Mesendoderm (in vitro differentiated cells): ENCODE results near the gene MCAM.

Experiments
- DNase-seq: peaks from one replicate; pipeline ENCODE4 v3.0.0; 2013
- H2AK5ac ChIP-seq: 2 replicates; pipeline ENCODE4 v1.6.1; 2013; ENCODE audit warnings: low read length, inconsistent platforms
- H2BK120ac ChIP-seq: 2 replicates; pipeline ENCODE4 v1.6.1; 2013; ENCODE audit warnings: low read depth, mild to moderate bottlenecking, low read length, moderate library complexity, mixed read lengths
- H2BK15ac ChIP-seq: replicated peaks from 2 replicates; pipeline ENCODE4 v1.6.1; 2013; ENCODE audit warnings: low read depth, mild to moderate bottlenecking, moderate library complexity
- H2BK5ac ChIP-seq: 2 replicates; pipeline ENCODE4 v1.6.1; 2013; ENCODE audit warnings: low read length, inconsistent platforms
- H3K18ac ChIP-seq: 2 replicates; pipeline ENCODE4 v1.6.1; 2013; ENCODE audit warnings: mild to moderate bottlenecking, low read length, mixed read lengths
- H3K23ac ChIP-seq: one replicate; pipeline ENCODE4 v1.6.1; 2013; ENCODE audit warnings: low read length
- H3K27ac ChIP-seq: 2 replicates; pipeline ENCODE4 v1.5.1; 2013; ENCODE audit warnings: low read depth, mild to moderate bottlenecking, inconsistent platforms, low read length, moderate library complexity
- H3K27me3 ChIP-seq: 2 replicates; pipeline ENCODE4 v1.6.1; 2013; ENCODE audit warnings: low read length, control low read depth, mild to moderate bottlenecking, inconsistent platforms; ENCODE audit not compliant: insufficient read depth, poor library complexity
- H3K36me3 ChIP-seq: 2 replicates; pipeline ENCODE4 v1.6.1; 2013; ENCODE audit warnings: low read length, inconsistent platforms; ENCODE audit not compliant: control insufficient read depth, insufficient read depth
- H3K4ac ChIP-seq: one replicate; pipeline ENCODE4 v1.6.1; 2013; ENCODE audit warnings: low read depth, mild to moderate bottlenecking, low read length, moderate library complexity
- H3K4me1 ChIP-seq: 2 replicates; pipeline ENCODE4 v1.6.1; 2013; ENCODE audit warnings: low read depth, low read length, inconsistent platforms; ENCODE audit not compliant: control insufficient read depth
- H3K4me2 ChIP-seq: 2 replicates; pipeline ENCODE4 v1.6.1; 2013; ENCODE audit warnings: low read length
- H3K4me3 ChIP-seq: 2 replicates; pipeline ENCODE4 v1.5.1; 2013; ENCODE audit warnings: mild to moderate bottlenecking, low read length
- H3K56ac ChIP-seq: one replicate; pipeline ENCODE4 v1.6.1; 2013; ENCODE audit warnings: low read length
- H3K79me1 ChIP-seq: 2 replicates; pipeline ENCODE4 v1.6.1; 2013; ENCODE audit warnings: low read length, inconsistent platforms
- H3K79me2 ChIP-seq: 2 replicates; pipeline ENCODE4 v1.6.1; 2013; ENCODE audit warnings: mild to moderate bottlenecking, low read length; ENCODE audit not compliant: control insufficient read depth, insufficient read depth
- H3K9ac ChIP-seq: 2 replicates; pipeline ENCODE4 v1.6.1; 2013; ENCODE audit warnings: low read length, inconsistent platforms
- H4K5ac ChIP-seq: one replicate; pipeline ENCODE4 v1.6.1; 2013; ENCODE audit warnings: low read length
- H4K8ac ChIP-seq: one replicate; pipeline ENCODE4 v1.6.1; 2013; ENCODE audit warnings: low read depth, mild to moderate bottlenecking, control low read depth, low read length, moderate library complexity
- WGBS: extraction: QIAGEN DNeasy Blood & Tissue Kit; methylation state at CpG from one replicate; pipeline ENCODE4 v1.1.7; 2013; ENCODE audit warnings: low lambda C conversion rate, missing lambda C conversion rate; ENCODE audit not compliant: insufficient coverage; ENCODE audit errors: extremely low coverage; 5-methylcytosine and 5-hydroxymethylcytosine counted together

MCAM gene

GRCh38 chr11:119361941-119362725 is 45.2 kb upstream of the MCAM start:
- Histone ChIP-seq H3K27me3 (peaks cover 7% of the 10 kb centered on the region), H3K79me2 (no peaks in the 10 kb centered on the region), H3K36me3 (no peaks in the 10 kb centered on the region), H4K5ac (no peak overlapping the region), H3K4me2 (no peak overlapping the region), H3K79me1 (no peaks in the 10 kb centered on the region), H3K23ac (peak overlapping the region; percentile 19), H2BK15ac (no peak overlapping the region), H3K56ac (peak overlapping the region; percentile 18), H2BK5ac (no peak overlapping the region), H3K27ac (no peak overlapping the region), H4K8ac (no peak overlapping the region), H3K4me3 (no peak overlapping the region), H2AK5ac (no peak overlapping the region), H3K9ac (no peak overlapping the region), H2BK120ac (no peak overlapping the region), H3K4me1 (peaks cover 8% of the 10 kb centered on the region), H3K18ac (no peak overlapping the region), H3K4ac (no peak overlapping the region)
- WGBS: no CpG with 5 or more reads among the region's 11 CpGs
- no peak for DNase-seq

- H3K79me1 ChIP-seq: no peaks in the 10 kb centered on the region
- no peak overlapping the region for H3K18ac ChIP-seq
- H2BK120ac ChIP-seq: no peak overlapping the region
- H3K56ac ChIP-seq: no peak overlapping the region
- H3K23ac ChIP-seq: no peak overlapping the region
- no peak overlapping the region for H4K8ac ChIP-seq
- no peak overlapping the region for H2BK15ac ChIP-seq
- H3K4ac ChIP-seq: no peak overlapping the region
- H2BK5ac ChIP-seq: no peak overlapping the region
- DNase-seq: peak; percentile 95
- H3K79me2 ChIP-seq: no peaks in the 10 kb centered on the region
- no peaks in the 10 kb centered on the region for H3K36me3 ChIP-seq
- no peak overlapping the region for H3K27ac ChIP-seq
- WGBS: no CpG with 5 or more reads among the region's 8 CpGs
- no peak overlapping the region for H4K5ac ChIP-seq
- H3K4me3 ChIP-seq: no peak overlapping the region
- no peak overlapping the region for H2AK5ac ChIP-seq
- H3K4me1 ChIP-seq: peaks cover 8% of the 10 kb centered on the region
- peaks cover 7% of the 10 kb centered on the region for H3K27me3 ChIP-seq
- H3K9ac ChIP-seq: no peak overlapping the region
- H3K4me2 ChIP-seq: no peak overlapping the region
Measured at GRCh38 chr11:119361056-119361787, 44.3 kb upstream of the MCAM start.

- H3K4me2 ChIP-seq: no peak overlapping the region
- DNase-seq: no peak
- no peaks in the 10 kb centered on the region for H3K36me3 ChIP-seq
- H3K4ac ChIP-seq: no peak overlapping the region
- no peaks in the 10 kb centered on the region for H3K79me2 ChIP-seq
- peaks cover 8% of the 10 kb centered on the region for H3K4me1 ChIP-seq
- no peak overlapping the region for H3K27ac ChIP-seq
- H3K27me3 ChIP-seq: peaks cover 5% of the 10 kb centered on the region
- H2AK5ac ChIP-seq: no peak overlapping the region
- no peaks in the 10 kb centered on the region for H3K79me1 ChIP-seq
- no peak overlapping the region for H3K23ac ChIP-seq
- no peak overlapping the region for H3K4me3 ChIP-seq
- no peak overlapping the region for H4K5ac ChIP-seq
- no CpG with 5 or more reads among the region's 10 CpGs for WGBS
- no peak overlapping the region for H2BK15ac ChIP-seq
- H3K56ac ChIP-seq: no peak overlapping the region
- H4K8ac ChIP-seq: no peak overlapping the region
- H3K18ac ChIP-seq: no peak overlapping the region
- no peak overlapping the region for H3K9ac ChIP-seq
- no peak overlapping the region for H2BK120ac ChIP-seq
- H2BK5ac ChIP-seq: no peak overlapping the region
Measured at GRCh38 chr11:119359365-119360214, 42.7 kb upstream of the MCAM start.

GRCh38 chr11:119357074-119357473 is 40.1 kb upstream of the MCAM start:
- Histone ChIP-seq H3K4ac (no peak overlapping the region), H4K8ac (no peak overlapping the region), H3K79me1 (no peaks in the 10 kb centered on the region), H3K18ac (peak overlapping the region; percentile 2), H3K36me3 (no peaks in the 10 kb centered on the region), H3K4me2 (no peak overlapping the region), H2BK15ac (no peak overlapping the region), H4K5ac (no peak overlapping the region), H3K23ac (no peak overlapping the region), H3K4me1 (peaks cover 8% of the 10 kb centered on the region), H2AK5ac (no peak overlapping the region), H3K27me3 (no peaks in the 10 kb centered on the region), H3K9ac (no peak overlapping the region), H3K4me3 (no peak overlapping the region), H3K79me2 (no peaks in the 10 kb centered on the region), H2BK5ac (no peak overlapping the region), H3K27ac (no peak overlapping the region), H2BK120ac (no peak overlapping the region), H3K56ac (no peak overlapping the region)
- no peak for DNase-seq
- WGBS: no CpG with 5 or more reads among the region's 13 CpGs

- Histone ChIP-seq H3K79me2 (no peaks in the 10 kb centered on the region), H3K9ac (peak overlapping the region; percentile 93), H3K27me3 (no peaks in the 10 kb centered on the region), H2AK5ac (no peak overlapping the region), H3K4me1 (peaks cover 2% of the 10 kb centered on the region), H3K79me1 (no peaks in the 10 kb centered on the region), H3K4me3 (peak overlapping the region; percentile 46), H3K36me3 (no peaks in the 10 kb centered on the region), H3K56ac (peak overlapping the region; percentile 94), H2BK15ac (peak overlapping the region; percentile 48), H2BK5ac (peak overlapping the region; percentile 47), H4K8ac (no peak overlapping the region), H3K4me2 (peak overlapping the region; percentile 100), H3K27ac (no peak overlapping the region), H4K5ac (no peak overlapping the region), H2BK120ac (no peak overlapping the region), H3K18ac (peak overlapping the region; percentile 89), H3K23ac (peak overlapping the region; percentile 81), H3K4ac (peak overlapping the region; percentile 56)
- no CpG with 5 or more reads among the region's 54 CpGs for WGBS
- DNase-seq: peak; percentile 90
Measured at GRCh38 chr11:119356349-119357031, 39.6 kb upstream of the MCAM start.
